Measurements from ENCODE around the gene VKORC1. TPM values are rescaled to one million over a fixed set of nuclear protein-coding genes. Genes with fewer than 3 reads are reported as not detected.
"Not testable (repeated sequence)": the region's sequence is repeated elsewhere in the genome, so short reads cannot be mapped to it uniquely, and the experiment has no call there.

Gene VKORC1
- total RNA-seq, 1 donor from 2014 or later: 22.3 TPM

DNA sequence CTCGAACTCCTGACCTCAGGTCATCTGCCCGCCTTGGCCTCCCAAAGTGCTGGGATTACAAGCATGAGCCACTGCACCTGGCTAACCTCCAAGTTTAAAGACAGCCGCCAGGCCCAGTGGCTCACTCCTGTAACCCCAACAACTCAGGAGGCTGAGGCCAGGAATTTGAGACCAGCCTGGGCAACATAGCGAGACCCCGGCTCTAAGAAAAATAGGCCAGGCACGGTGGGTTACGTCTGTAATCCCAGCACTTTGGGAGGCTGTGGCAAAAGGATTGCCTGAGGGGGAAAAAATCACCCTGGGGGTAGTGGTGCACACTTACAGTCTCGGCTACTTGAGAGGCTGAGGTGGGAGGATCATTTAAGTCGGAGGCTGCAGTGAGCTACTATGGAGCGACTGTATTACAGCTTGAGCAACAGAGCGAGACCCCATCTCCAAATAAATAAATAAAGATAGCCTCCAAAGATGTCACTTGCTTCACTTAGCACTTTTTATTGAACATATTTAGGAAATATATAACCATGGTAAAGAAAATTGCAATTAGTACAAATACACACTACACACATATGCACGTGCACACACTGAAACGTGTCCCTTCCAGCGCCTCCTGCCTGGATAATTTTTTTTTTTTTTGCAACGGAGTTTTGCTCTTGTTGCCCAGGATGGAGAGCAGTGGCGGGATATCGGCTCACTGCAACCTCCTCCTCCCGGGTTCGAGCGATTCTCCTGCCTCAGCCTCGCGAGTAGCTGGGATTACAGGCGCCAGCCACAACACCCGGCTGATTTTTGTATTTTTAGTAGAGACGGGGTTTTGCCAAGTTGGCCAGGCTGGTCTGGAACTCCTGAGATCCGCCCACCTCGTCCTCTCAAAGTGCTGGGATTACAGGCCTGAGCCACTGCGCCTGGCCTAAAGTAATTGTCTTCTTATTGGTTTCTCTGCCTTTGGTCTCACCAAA, 12.2 kb upstream of the VKORC1 start:
- ATAC-seq: no peak

DNA sequence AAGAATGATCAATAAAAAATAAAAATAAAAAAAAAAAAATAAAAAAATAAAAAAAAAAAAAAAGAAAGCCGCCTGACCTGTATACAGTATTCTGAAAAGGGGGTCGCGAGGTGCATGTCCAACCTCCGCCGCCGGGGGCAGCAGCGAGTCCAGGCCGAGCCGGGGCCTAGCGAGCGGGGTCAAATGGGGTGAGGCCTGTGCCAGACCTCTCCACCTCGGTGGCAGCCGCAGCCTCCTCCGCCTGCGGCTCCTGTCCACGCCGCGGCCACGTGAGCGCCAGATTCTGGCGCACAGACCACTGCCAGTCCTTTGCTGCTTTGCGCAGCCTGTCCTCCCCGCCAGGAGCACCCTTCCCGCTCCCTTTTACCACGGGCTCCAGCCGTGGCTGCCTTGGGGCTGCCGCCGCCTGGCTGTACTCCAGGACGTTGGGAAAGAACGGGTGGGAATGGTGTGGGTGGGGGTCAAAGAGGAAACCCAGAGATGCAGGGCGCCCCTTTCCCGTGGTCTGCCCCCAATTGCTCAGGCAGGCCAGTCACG, 11.1 kb upstream of the VKORC1 start:
- peak; percentile 69 for ATAC-seq

DNA sequence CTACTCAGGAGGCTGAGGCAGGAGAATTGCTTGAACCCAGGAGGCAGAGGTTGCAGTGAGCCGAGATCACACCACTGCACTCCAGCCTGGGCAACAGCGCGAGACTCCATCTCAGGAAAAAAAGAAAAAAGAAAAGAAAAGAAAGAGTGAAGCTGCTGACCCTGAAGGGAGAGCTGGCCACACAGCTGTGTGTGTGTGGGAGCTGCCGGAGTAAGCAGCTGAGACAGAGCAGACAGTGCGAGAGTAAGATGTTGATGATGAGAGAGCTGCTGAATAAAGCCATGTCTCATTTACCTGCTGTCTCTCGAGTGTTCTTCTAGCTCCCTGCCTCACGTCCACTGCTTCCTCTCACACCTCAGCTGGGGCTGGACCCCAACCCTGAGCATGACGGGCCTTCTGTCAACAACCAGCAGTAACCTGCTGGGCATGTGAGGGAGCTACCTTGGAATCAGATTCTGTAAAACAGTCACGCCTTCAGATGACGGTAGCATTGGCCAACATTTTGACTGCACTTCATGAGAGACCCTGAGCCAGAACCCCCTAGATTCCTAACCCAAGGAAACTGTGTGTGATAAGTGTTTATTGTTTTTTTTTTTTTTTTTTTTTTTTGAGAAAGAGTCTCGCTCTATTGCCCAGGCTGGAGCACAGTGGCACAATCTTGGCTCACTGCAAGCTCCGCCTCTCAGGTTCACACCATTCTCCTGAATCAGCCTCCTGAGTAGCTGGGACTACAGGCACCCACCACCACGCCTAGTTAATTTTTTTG, 6.5 kb upstream of the VKORC1 start:
- ATAC-seq: not testable (repeated sequence)

DNA sequence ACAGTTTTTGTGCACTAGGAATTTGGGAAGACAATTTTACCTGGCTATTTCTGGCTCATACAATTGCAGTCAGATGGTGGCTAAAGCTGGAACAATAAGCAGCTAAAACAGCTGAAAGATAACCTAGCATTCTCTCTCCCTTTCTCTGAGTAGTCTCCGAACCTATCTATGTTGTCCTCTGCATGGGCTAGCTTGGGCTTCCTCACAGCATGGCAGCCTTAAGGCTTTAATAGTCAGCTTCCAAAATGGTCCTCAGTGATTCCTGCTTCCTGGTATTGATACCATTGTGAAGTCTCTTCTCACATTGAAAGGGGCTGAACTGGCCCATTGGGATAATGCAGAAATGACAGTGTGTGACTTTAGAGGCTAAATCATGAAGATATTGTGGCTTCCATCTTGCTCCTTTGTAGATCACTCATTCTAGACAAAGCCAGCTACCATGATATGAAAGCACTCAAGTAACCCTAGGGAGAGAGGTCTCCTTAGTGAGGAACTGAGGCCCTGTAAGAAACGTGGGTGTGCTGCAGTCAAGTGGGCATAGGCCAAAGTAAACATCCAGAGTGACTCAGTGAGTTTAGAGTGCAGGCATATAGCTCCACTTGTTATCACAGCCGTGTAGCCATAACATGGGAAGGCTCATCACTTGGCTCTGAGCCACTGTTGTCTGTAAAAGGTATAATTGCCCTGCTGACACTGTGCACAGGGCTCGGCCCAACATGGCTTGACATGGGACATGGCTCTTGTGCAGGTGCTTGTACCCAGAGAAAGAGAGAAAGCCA, 5.5 kb upstream of the VKORC1 start:
- no peak for ATAC-seq

DNA sequence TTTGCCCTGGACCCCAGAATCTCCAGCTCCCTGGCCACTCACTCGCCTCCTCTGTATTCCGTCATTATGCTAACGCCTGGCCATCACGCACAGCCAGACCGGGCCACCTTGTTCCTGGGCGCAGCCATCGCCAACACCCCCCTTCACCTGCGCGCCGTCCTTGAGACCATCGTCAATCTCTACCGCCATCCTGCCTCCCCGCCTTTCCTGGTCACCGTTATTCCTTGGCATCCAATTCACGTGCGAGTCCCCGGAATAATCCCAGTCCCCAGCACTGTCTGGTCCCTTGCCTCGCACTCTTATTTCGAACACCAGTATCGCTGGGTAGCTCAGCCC, 541 bp downstream of the VKORC1 start:
- ATAC-seq: peak; percentile 2

DNA sequence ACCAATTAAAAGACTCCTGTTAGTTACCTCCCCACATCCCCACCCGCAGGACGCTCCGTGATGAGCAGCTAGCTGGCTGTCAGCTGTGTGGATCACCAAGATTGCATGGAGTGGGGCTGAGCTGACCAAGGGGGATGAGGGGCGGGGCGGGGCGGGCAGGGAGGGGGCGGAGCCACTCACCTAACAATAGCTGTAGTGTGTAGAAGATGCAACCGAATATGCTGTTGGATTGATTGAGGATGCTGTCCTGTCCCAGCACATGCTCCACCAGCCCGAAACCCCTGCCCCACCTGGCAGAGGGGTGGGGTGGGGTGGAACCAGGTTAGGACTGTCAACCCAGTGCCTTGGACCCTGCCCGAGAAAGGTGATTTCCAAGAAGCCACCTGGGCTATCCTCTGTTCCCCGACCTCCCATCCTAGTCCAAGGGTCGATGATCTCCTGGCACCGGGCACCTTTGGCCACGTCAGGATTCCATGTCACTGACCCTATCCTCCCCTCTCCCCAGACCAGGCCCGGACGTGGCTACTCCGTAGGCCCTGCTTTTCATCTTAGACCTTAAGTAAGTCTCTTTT, 1.4 kb downstream of the VKORC1 start:
- no peak for ATAC-seq

DNA sequence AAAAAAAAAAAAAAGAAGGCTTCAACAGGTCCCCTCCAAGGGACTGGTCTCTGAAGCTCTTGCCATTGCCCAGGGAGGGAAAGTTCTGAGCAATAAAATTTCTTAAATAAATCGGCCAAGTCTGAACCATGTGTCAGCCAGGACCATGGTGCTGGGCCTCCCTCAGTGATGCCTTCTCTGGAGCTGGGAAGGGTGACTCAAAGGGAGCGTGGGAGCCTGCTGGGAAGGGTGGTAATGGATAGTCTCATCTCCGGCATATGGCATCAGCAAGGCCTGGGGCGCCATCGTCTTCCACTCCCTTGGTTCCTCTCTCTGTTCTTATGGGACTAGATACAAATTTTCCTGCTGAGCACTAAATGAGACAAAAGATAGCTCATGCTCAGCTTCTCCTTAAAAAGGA, 2.3 kb downstream of the VKORC1 start:
- ATAC-seq: no peak

DNA sequence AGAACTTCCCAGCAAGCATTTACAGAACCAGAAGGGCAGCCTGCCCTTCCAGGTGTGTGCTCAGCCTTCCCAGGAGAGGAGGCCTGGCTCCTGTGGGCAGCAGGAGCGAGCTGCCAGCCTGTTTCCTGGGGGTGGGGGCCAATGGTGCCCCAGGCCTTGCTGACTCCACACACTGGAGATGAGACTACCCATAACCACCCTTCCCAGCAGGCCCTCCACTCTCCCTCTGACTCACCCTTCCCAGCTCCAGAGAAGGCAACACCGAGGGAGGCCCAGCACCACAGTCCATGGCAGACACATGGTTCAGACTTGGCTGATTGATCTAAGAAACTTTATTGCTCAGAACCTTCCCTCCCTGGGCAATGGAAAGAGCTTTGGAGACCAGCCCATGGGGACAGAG, 4.1 kb downstream of the VKORC1 start:
- no peak for ATAC-seq

DNA sequence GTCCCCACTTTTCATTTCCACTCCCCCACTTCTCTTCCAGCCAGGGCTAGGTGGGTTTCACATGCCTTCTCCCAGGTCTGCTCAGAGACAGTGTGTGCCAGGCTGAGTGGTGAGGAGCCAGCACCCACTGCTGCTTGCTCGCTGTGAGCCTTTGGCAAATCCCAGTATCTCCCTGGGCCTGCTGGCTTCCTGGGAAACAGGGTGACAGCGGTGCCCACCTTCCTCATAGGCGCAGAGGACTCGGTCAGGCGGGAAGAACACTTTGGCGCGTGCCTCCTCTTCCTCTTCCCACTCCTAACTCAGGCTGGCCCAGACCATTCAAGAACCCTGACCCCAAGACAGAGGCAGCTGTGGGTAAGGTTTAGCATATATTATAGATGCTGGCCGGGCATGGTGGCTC, 5.4 kb downstream of the VKORC1 start:
- ATAC-seq: no peak

DNA sequence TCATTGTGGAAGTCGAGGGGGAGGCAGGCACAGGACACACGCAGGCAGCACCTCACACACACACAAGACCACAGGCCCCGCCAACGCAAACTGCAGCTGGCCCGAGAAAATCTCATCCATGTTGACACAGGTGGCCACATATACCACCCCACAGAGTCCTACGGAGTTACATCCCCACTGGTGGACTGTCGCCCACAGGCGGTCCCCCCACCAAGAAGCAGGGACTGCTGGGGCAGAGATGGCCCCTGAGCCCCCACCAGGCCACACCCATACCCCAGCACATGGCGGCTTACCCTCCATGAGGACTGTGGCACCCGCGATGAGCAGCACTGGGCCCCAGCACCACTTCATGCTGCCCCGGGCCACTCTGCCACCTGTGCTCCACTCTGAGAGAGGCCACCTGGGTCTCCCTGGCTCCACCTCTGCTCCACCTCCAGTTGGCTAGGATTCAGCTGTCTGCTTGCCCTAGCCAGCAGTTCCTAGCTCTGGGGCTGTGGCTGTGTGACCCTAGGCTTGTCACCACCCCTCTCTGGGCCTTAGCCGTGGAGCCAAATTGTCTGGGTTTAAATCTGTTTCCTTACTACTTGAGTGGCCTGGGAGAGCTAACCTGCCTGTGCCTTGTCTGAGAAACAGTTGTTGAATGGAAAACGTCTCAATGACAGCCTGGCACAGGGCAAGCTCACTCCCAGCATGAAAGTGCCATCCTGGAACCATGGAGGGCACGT, 6.0 kb downstream of the VKORC1 start, which contains the start of gene PRSS53:
TSS of gene PRSS53 (minus strand) at position 485 of the 725 bp plus-strand sequence. CDS start at position 351, 134 bp downstream.
- ATAC-seq: no peak

DNA sequence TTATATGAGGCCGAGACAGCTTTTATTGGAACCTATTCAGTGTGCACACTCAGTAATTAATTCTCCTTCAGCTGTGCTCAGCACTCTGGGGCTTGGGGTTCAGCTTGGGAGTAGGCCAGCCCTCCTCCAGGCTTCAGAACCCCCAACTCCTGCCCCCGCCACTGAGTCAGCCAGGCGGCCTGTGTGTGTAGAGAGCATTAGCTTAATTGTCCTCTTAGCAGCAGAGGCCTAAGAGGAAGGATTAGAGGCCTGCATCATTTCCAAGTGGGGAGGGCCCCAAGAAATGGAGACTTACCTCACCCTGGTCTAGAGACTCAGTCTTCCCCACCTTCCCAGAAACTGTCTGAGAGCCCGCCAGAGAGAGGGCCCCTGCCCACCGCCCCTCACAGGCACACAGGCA, 6.6 kb downstream of the VKORC1 start:
- no peak for ATAC-seq

DNA sequence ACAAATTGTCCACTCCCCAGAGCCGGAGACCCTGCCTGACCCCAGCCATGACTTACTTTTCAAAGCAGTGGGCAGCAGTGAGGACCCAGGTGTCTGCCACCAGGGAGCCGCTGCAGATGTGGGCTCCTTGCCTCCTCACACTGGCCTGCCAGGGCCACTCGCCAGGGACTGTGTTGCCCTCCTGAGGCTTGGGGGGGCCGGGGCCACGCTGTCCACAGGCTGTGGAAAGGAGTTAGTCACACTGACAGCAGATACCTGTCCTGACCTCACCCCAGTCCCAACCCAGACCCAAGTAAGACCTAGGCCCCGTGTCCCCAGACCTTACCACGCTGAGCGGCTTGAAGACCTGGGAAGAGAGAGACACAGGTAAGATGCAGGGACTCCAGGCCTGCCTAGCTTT, 7.1 kb downstream of the VKORC1 start:
- ATAC-seq: no peak

DNA sequence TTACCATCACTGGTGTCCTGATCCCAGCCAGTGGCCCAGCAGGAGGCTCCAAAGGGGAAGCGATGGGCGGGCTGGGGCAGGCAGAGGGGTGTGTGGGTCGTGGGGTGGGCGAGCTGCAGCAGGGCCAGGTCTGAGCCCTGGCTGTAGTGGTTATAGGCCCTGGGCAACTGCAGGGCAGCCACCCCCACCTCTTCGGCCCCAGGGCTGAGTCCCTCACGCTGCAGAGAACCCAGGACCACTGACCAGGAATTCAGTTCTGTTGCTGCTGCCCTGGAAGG, 8.0 kb downstream of the VKORC1 start:
- ATAC-seq: no peak

DNA sequence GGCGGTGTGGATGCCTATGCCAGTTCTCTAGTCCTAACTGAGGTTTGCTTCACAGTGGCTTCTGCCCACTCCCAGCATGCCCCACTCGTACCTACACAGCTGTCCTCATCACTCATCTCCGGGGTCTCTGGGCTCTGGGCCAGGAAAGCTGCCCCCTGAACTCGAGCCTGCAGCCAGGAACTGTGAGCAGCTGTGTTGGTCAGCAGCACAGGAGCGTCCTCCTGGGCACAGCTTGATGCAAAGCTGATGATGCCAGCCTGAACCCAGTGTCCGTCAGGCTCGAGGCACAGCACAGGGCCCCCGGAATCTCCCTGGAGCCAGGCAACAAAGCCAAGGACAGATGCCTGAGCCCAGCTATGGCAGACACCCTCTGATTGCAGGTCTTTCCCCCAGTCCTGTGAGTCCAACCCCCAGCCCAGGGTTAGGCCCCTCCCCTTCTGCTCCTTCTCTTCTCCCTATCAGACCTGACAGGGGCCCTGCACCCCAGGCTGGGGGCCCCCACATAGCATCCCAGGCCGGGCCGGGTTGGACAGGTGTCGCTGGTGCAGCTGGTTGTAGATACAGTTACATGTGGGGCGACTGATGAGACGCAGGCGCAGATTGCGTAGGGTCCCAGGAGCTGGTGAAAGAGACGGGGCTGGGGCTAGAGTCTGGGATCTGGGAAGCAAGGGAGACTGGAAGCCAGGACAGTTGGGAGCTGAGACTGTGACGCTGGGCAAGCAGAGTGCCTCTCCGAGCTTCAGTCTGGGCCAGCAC, 8.5 kb downstream of the VKORC1 start:
- no peak for ATAC-seq

DNA sequence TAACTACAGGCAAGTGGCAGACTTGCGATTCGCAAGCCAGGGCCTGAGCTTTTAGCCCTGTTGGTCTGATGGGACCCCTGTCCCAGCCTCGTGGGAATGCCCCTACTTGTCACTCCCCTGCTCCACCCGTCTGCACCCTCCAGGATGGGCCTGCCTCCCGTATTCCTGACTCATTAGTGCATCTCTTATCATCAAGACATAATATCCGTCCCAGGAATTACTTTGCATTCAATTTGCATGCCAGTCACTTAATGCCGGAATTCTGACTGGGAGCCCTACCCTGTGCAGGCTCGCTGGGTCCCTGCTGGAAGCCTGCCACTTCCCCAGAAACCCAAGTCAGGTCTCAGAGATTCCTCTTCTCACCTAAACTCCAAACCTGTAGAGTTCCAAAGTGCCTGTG, 9.2 kb downstream of the VKORC1 start:
- no peak for ATAC-seq

DNA sequence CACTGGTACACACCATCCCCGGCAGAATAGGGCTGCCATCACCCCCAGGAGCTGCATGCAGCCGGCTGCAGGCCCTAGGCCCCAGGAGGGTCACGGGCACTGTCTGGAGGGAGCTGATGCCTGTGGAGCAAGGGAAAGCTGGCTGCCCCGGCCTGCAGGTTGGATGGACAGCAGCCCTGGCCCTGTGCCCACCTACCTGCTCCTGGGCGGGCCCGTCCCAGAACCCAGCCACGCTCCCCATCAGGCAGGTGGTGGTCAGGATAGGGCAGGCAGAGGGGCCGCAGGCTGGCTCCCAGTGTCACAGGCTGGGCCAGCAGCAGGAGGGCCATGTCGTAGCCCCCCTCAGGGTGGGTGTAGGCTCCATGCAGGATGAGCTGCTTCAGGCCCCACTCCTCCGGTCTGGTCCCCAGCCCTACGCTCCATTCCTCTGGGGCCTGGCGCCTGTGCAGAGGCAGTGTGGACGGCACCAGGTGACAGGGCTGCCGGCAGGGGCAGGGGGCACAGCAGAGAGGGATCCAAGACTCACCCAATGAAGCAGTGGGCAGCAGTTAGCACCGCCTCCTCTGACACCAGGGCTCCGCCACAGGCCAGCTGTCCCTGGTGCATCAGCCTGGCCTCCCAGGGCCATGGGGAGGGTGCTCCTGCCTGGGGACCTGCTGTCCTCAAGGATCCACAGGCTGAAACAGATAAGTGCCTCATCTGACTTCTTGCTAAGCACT, 9.9 kb downstream of the VKORC1 start:
- ATAC-seq: no peak

DNA sequence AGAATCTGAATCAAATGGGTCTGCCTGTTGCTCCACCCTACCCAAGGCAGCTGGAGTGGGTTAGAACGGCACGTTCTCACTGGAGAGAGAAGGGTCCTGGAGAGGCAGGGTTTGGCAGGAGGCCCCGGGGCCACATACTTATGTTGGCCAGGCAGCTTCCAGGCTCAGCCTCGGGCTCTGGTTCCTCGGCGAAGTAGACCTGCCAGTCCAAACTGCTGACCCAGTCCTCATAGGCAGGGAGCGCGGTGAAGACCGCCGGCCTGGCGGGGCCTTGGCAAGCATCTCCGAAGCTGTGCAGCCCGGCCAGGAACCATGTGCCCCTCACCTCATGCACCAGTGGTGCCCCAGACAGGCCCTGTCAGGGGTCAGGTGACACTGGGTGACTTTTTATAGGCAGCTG, 10.6 kb downstream of the VKORC1 start:
- ATAC-seq: no peak

DNA sequence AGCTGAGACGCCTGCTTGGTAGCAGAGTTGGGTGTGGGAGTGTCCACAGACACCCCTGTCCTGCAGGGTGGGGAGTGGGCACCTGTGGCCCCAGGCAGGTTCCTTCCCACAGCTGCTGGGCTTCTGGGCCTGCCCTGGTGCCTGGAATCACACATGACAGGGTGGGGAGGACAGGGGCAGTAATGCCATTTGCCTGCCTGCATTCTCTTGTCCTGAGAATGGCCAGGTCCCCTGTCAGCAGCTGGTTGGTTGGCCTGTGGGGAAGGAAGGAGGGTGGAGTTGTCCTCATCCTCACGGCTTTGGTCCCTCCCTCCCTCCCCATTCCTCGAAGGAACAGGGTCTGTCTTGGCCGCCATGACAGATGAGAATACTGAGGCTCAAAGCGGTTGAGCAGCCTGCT, 11.0 kb downstream of the VKORC1 start:
- ATAC-seq: no peak

DNA sequence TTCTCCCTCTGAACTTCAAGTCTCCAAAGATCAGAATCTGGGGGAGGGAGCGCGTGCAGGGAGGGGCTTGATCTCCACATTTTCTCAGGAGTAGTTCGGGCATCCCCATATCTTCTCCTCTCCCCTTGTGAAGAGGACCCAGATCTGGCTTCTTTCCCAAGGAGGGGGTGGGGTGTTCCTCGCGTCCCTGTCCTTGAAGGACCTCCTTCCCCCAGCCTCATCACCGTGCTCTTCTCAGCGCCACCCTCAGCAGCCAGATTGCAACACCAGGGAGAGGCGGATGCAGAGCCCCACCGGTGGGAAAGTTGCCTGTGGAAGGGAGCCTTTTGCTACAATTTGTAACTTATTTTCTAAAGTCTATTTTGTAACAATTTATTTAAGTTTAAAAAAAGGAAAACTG, 11.5 kb downstream of the VKORC1 start:
- ATAC-seq: no peak

DNA sequence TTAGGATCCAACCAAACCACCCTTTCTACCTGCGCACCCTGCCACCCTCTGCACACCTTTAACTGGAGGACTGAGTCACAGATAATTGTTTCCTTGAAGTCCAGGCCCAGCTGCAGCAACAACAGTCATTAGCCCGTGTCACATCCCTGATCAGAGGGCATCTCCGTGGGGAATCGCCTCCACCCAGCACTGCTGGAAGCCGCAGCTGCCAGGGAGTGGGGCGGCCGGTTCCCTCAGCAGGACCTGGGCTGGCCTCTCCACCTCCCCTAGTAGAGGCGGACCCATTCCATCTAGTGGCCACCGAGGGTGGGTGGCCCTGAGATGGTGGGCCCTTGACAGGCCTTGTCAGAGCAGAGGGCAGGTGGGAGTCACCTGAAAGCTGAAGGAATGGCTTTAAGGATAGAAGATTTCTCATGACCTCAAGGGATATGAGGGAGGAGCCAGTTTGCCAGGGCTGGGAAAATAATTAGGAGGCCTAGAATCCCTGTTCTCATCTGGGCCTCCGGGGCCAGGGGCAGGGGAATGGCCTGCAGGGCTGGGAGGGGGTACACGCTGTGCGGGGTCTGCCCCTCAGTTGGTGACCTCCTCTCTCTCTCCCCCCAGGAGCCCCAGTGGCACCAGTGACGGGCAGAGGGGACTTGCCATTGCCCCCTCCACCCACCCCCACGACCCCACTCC, 12.1 kb downstream of the VKORC1 start:
- peak; percentile 17 for ATAC-seq

Data from esophagus mucosa (tissue), 1 donor.